ENCODE results near the gene SHISA9. TPM values are rescaled to one million over a fixed set of nuclear protein-coding genes. Genes with fewer than 3 reads are reported as not detected.

The SHISA9 gene
- total RNA-seq, 1 donor from 2014 or later, result 3.0 TPM

DNA sequence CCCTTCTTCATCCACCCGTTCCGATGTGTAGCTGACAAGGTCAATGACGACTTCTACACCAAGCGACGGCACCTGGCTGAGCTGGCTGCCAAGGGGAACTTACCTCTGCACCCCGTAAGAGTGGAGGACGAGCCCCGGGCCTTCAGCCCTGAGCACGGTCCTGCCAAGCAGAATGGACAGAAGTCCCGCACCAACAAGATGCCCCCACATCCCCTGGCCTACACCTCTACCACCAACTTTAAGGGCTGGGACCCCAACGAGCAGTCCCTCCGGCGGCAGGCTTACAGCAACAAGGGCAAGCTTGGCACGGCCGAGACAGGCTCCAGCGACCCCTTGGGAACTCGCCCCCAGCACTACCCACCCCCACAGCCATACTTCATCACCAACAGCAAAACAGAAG, 333.6 kb downstream of the SHISA9 start:
- Mint-ChIP-seq H3K36me3 (ENCODE audit: insufficient read depth) (no peaks in the 10 kb centered on the region), H3K9me3 (ENCODE audit: low read depth) (peaks cover 4% of the 10 kb centered on the region), H3K27ac (no peak overlapping the region), H3K4me1 (ENCODE audit: low read depth) (peaks cover 6% of the 10 kb centered on the region), H3K4me3 (ENCODE audit: low read depth) (no peak overlapping the region), H3K27me3 (peaks cover 3% of the 10 kb centered on the region)
- TF ChIP-seq CTCF (IDR thresholded peaks at IDR 0.05; ENCODE audit: unreplicated experiment), result no peak
- no peak for DNase-seq (ENCODE audit: low spot score, unreplicated experiment)

DNA sequence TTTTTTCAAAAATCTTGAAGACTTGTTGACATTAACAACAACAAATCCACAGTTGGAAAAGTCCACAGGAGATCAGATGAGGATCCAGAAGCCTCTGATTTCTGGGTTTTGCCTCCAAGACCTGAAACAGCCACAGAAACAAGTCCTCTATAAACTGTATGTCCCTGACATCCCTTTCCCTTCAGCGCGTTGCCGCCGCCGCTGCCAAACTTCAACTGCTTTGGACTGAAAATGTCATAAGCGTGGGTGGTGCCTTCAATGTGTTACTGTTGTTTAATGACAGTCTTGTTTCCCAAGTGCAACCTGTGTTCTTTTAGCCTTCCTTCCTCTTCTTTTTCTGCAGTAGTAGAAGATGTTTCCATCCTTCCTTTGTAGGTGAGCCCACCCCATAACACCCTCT, 334.9 kb downstream of the SHISA9 start:
- DNase-seq (ENCODE audit: low spot score, unreplicated experiment), result no peak
- peaks cover 3% of the 10 kb centered on the region for H3K27me3 Mint-ChIP-seq
- TF ChIP-seq CTCF (IDR thresholded peaks at IDR 0.05; ENCODE audit: unreplicated experiment), result no peak
- H3K4me3 Mint-ChIP-seq (ENCODE audit: low read depth), result no peak overlapping the region
- H3K4me1 Mint-ChIP-seq (ENCODE audit: low read depth), result peaks cover 6% of the 10 kb centered on the region
- peaks cover 5% of the 10 kb centered on the region for H3K9me3 Mint-ChIP-seq (ENCODE audit: low read depth)
- H3K27ac Mint-ChIP-seq, result no peak overlapping the region
- no peaks in the 10 kb centered on the region for H3K36me3 Mint-ChIP-seq (ENCODE audit: insufficient read depth)

DNA sequence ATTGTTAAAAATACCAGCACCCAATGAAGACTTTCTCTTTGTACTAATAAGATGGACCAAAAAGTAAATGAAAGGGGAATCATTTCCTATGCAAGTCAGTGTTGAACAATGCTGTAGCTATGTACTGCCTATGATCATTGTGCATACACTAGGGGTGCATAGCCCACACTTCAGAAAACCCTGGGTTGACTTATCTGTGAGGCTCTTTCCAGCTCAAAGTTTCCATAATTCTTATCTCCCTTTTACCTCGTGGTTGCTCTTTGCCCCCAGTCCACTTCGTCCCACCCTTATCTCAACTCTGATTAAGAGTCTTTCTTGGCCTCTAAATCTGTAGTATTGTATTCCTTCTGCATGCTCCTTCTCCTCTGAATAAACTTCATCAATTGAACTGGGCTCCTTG, 336.8 kb downstream of the SHISA9 start:
- H3K4me1 Mint-ChIP-seq (ENCODE audit: low read depth), result peaks cover 2% of the 10 kb centered on the region
- no peaks in the 10 kb centered on the region for H3K36me3 Mint-ChIP-seq (ENCODE audit: insufficient read depth)
- peaks cover 5% of the 10 kb centered on the region for H3K9me3 Mint-ChIP-seq (ENCODE audit: low read depth)
- H3K4me3 Mint-ChIP-seq (ENCODE audit: low read depth), result no peak overlapping the region
- H3K27me3 Mint-ChIP-seq, result peaks cover 3% of the 10 kb centered on the region
- DNase-seq (ENCODE audit: low spot score, unreplicated experiment), result no peak
- no peak for TF ChIP-seq CTCF (IDR thresholded peaks at IDR 0.05; ENCODE audit: unreplicated experiment)
- H3K27ac Mint-ChIP-seq, result no peak overlapping the region

DNA sequence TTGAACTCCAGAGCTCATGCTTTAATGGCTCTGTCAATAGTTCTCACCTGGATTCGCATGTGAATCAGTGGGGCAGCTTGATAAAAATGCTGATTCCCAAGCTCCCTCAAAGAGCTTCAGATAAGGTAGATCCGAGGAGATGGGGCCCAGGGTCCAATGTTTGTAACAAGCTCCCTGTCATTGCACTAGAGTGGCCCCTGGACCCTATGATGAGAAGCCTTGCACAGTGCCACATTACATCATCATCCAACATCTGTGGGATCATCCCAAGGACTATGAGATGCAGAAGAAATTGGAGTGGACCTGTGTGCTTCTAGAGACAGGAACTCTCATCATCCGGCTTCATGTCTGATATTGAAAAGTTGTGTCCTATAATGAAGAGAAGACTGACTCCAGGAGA, 340.8 kb downstream of the SHISA9 start:
- peaks cover 3% of the 10 kb centered on the region for H3K9me3 Mint-ChIP-seq (ENCODE audit: low read depth)
- no peak for TF ChIP-seq CTCF (IDR thresholded peaks at IDR 0.05; ENCODE audit: unreplicated experiment)
- H3K4me3 Mint-ChIP-seq (ENCODE audit: low read depth), result no peak overlapping the region
- H3K4me1 Mint-ChIP-seq (ENCODE audit: low read depth), result peaks cover 10% of the 10 kb centered on the region
- no peak for DNase-seq (ENCODE audit: low spot score, unreplicated experiment)
- no peaks in the 10 kb centered on the region for H3K36me3 Mint-ChIP-seq (ENCODE audit: insufficient read depth)
- no peaks in the 10 kb centered on the region for H3K27me3 Mint-ChIP-seq
- H3K27ac Mint-ChIP-seq, result no peak overlapping the region

DNA sequence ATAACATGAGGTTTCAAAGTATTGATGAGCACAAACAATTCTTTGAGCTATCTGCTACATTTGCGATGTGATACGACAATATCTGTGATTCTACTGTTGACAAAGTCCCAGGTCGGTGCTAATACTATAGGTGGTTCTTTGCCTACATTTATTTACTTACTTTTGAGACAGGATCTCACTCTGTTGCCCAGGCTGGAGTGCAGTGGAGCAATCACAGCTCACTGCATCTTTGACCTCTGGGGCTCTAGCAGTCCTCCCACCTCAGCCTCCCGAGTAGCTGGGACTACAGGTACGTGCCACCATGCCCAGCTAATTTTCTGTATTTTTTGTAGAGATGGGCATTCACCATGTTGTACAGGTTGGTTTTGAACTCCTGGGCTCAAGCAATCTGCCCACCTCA, 343.4 kb downstream of the SHISA9 start:
- Mint-ChIP-seq H3K27ac (no peak overlapping the region), H3K27me3 (no peaks in the 10 kb centered on the region), H3K36me3 (ENCODE audit: insufficient read depth) (no peaks in the 10 kb centered on the region), H3K9me3 (ENCODE audit: low read depth) (peaks cover 3% of the 10 kb centered on the region), H3K4me1 (ENCODE audit: low read depth) (peaks cover 8% of the 10 kb centered on the region), H3K4me3 (ENCODE audit: low read depth) (no peak overlapping the region)
- no peak for TF ChIP-seq CTCF (IDR thresholded peaks at IDR 0.05; ENCODE audit: unreplicated experiment)
- DNase-seq (ENCODE audit: low spot score, unreplicated experiment), result no peak

Measured in progenitor cell of endocrine pancreas (in vitro differentiated cells).